ENCODE measurements around the gene NAA50.

- no peak for TF ChIP-seq CTCF (IDR thresholded peaks at IDR 0.05)
- TF ChIP-seq POLR2A (IDR thresholded peaks at IDR 0.05) = no peak
- no peak for TF ChIP-seq EP300 (IDR thresholded peaks at IDR 0.05)
Observed at GRCh38 chr3:113690482-113690881, 55.6 kb downstream of the NAA50 start.

Data from ovary (tissue), 3 donors.